ENCODE measurements around the gene GKAP1. TPM values are rescaled to one million over a fixed set of nuclear protein-coding genes. Genes with fewer than 3 reads are reported as not detected.

Gene GKAP1
- total RNA-seq, 3 donors from 2014 or later = 13.3 to 17.3 (median 13.4) TPM

DNA sequence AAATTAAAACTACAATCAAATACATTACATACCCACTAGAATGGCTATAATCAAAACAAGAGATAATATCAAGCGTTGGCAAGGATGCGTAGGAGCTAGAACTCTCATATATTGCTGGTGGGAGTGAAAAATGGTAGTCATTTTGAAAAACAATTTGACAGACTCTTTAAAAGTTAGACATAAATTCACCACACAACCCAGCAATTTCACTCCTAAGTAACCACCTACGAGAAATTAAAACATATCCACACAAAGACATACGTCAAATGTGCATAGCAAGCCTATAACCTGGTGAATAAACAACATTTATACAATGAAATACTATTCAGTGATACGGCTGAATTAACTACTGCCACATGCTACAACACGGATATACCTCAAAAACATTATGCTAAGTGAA, 44.7 kb downstream of the GKAP1 start:
- Histone ChIP-seq H3K27me3 (no peaks in the 10 kb centered on the region), H3K36me3 (no peaks in the 10 kb centered on the region), H3K27ac (no peak overlapping the region), H3K4me3 (no peak overlapping the region), H3K4me1 (no peaks in the 10 kb centered on the region), H3K9me3 (no peaks in the 10 kb centered on the region)
- TF ChIP-seq POLR2AphosphoS5 (IDR thresholded peaks at IDR 0.05) (no peak), POLR2A (IDR thresholded peaks at IDR 0.05) (no peak)
- TF ChIP-seq, protein P1, sequence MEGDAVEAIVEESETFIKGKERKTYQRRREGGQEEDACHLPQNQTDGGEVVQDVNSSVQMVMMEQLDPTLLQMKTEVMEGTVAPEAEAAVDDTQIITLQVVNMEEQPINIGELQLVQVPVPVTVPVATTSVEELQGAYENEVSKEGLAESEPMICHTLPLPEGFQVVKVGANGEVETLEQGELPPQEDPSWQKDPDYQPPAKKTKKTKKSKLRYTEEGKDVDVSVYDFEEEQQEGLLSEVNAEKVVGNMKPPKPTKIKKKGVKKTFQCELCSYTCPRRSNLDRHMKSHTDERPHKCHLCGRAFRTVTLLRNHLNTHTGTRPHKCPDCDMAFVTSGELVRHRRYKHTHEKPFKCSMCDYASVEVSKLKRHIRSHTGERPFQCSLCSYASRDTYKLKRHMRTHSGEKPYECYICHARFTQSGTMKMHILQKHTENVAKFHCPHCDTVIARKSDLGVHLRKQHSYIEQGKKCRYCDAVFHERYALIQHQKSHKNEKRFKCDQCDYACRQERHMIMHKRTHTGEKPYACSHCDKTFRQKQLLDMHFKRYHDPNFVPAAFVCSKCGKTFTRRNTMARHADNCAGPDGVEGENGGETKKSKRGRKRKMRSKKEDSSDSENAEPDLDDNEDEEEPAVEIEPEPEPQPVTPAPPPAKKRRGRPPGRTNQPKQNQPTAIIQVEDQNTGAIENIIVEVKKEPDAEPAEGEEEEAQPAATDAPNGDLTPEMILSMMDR (IDR thresholded peaks at IDR 0.05) = no peak
- DNase-seq (ENCODE audit: low spot score in 2 of 2) = no peak
- intact Hi-C loops (cut with DNase I; ENCODE audit: low total_unique reads) = no loop called here

DNA sequence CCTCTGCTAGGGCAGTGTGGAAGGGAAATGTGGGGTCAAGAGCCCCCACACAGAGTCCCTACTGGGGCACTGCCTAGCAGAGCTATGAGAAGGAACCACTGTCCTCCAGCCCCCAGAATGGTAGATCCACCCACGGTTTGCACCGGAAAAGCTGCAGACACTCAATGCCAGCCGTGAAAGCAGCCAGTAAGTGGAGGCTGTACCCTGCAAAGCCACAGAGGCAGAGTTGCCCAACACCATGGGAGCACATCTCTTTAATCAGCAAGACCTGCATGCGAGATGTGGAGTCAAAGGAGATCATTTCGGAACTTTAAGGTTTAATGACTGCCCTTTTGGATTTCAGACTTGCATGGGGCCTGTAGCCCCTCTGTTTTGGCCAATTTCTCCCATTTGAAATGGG, 52.2 kb downstream of the GKAP1 start:
- Histone ChIP-seq H3K4me3 (no peak overlapping the region), H3K36me3 (no peaks in the 10 kb centered on the region), H3K9me3 (peaks cover 0 to 9% of the 10 kb centered on the region in 2 donors), H3K27ac (no peak overlapping the region), H3K27me3 (no peaks in the 10 kb centered on the region), H3K4me1 (no peaks in the 10 kb centered on the region)
- TF ChIP-seq POLR2AphosphoS5 (IDR thresholded peaks at IDR 0.05) (no peak), POLR2A (IDR thresholded peaks at IDR 0.05) (no peak)
- TF ChIP-seq, protein P1 (IDR thresholded peaks at IDR 0.05) = no peak
- intact Hi-C loops (cut with DNase I; ENCODE audit: low total_unique reads) = no loop called here
- DNase-seq (ENCODE audit: low spot score in 2 of 2) = no peak

DNA sequence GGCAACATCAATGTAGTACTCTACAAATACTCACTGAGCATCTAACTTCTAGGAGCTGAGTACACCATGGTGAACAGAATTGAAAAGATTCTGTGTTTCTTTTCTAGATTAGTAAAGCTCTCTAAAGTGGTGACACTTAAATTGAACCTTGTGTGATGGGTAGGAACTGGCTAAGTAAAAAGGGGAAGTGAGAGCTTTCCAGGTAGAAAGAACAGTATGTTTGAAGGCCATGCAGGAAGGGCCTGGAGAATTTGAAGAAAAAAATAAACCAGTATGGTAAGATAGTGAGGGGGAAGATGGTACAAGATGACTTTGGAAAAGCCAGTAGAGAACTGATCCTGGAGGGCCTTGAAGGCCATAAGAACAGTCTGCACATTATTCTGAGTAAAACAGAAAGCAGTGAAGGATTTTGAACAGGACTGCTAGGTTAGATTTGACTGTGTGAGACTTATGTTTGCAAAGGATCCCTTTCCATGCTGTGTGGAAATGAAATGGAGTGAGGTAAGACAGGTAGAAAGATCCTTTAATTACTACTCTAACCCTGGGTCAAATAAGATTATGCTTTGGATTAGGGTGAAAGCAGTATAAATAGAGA, 63.1 kb downstream of the GKAP1 start:
- no peak for DNase-seq (ENCODE audit: low spot score in 2 of 2)
- H3K27me3 ChIP-seq = no peaks in the 10 kb centered on the region
- H3K4me1 ChIP-seq = no peaks in the 10 kb centered on the region
- H3K9me3 ChIP-seq = no peaks in the 10 kb centered on the region
- intact Hi-C loops (cut with DNase I; ENCODE audit: low total_unique reads) = no loop called here
- TF ChIP-seq, protein P1 (IDR thresholded peaks at IDR 0.05) = no peak
- TF ChIP-seq POLR2A (IDR thresholded peaks at IDR 0.05) (no peak), POLR2AphosphoS5 (IDR thresholded peaks at IDR 0.05) (no peak)
- H3K4me3 ChIP-seq = no peak overlapping the region
- H3K27ac ChIP-seq = no peak overlapping the region
- H3K36me3 ChIP-seq = no peaks in the 10 kb centered on the region

DNA sequence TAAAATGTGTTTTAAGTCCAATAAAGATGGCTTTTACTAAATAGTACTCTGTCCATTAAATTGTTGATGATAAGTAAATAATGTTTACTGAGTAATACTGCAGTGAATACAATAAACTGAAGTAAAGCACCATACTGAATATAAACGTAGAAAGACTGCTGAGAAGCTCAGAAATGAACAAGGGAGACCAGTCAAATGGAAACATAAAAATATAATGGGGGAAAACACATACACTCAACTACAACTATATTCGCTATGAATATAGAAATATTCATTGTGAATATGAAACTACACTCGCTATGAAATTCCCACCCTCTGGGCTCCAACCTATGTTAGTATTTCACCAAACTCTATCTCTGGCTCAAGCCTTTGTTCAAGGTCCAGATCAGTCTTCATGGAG, 67.9 kb downstream of the GKAP1 start:
- H3K4me1 ChIP-seq = no peaks in the 10 kb centered on the region
- no peaks in the 10 kb centered on the region for H3K27me3 ChIP-seq
- no peak overlapping the region for H3K27ac ChIP-seq
- H3K9me3 ChIP-seq = no peaks in the 10 kb centered on the region
- no peaks in the 10 kb centered on the region for H3K36me3 ChIP-seq
- intact Hi-C loops (cut with DNase I; ENCODE audit: low total_unique reads) = loop anchor here (2.0 kb wide), 1 partner anchor 43 kb away; no protein-coding TSS in a partner anchor
- no peak overlapping the region for H3K4me3 ChIP-seq
- DNase-seq (ENCODE audit: low spot score in 2 of 2) = no peak
- TF ChIP-seq, protein P1 (IDR thresholded peaks at IDR 0.05) = no peak
- TF ChIP-seq POLR2AphosphoS5 (IDR thresholded peaks at IDR 0.05) (no peak), POLR2A (IDR thresholded peaks at IDR 0.05) (no peak)

DNA sequence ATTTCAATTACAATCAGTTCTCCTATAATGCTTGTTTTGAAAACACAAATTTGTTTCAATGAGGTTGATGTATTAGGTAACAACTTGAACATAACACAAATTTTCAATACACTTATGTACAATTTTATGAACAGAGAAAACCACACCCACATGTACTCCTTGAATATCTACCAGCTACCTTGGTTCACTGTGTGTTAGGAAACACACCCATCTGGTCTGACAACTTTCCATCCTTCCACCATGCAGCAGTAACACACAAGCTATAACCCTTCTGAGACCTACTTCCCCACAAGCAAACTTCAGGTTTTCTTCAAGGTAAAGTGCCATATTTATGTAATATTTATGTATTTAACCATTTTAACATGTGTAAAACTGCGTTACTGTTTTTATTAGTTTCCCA, 73.4 kb downstream of the GKAP1 start:
- TF ChIP-seq, protein P1 (IDR thresholded peaks at IDR 0.05) = no peak
- Histone ChIP-seq H3K4me3 (no peak overlapping the region), H3K27ac (no peak overlapping the region), H3K27me3 (no peaks in the 10 kb centered on the region), H3K9me3 (no peaks in the 10 kb centered on the region), H3K36me3 (no peaks in the 10 kb centered on the region), H3K4me1 (no peaks in the 10 kb centered on the region)
- intact Hi-C loops (cut with DNase I; ENCODE audit: low total_unique reads) = no loop called here
- no peak for DNase-seq (ENCODE audit: low spot score in 2 of 2)
